Left ventricle myocardium inferior (tissue), 1 donor: ENCODE data around the gene TSSC4. TPM values are rescaled to one million over a fixed set of nuclear protein-coding genes. Genes with fewer than 3 reads are reported as not detected.

Experiments
- DNase-seq: peaks from one replicate; pipeline ENCODE4 v3.0.0-alpha.2; 2020
- H3K27ac ChIP-seq: fragments of 200-600 bp; replicated peaks from 2 replicates; pipeline ENCODE4 v1.8.0; 2021
- H3K27me3 ChIP-seq: fragments of 200-600 bp; 2 replicates; pipeline ENCODE4 v1.8.0; 2021; ENCODE audit warnings: low read depth
- H3K36me3 ChIP-seq: fragments of 200-600 bp; 2 replicates; pipeline ENCODE4 v1.8.0; 2021
- H3K4me1 ChIP-seq: fragments of 200-600 bp; 2 replicates; pipeline ENCODE4 v1.8.0; 2021
- H3K4me3 ChIP-seq: fragments of 200-600 bp; 2 replicates; pipeline ENCODE4 v1.8.0; 2021; ENCODE audit warnings: mild to moderate bottlenecking, moderate library complexity
- H3K9me3 ChIP-seq: fragments of 200-600 bp; replicated peaks from 2 replicates; pipeline ENCODE4 v1.8.0; 2021
- intact Hi-C: fragments of 100-400 bp; cut with micrococcal nuclease; formaldehyde crosslinking; loops from one replicate; pipeline ENCODE4 v1.11.0; 2022
- total RNA-seq: library from RNA; stranded (reverse); fragmentation: NEBNext Ultra II Directional; extraction: Animal tissue kit (Norgen Biotek cat#: 25700); gene quantifications from one replicate; pipeline ENCODE4 v1.2.1, GENCODE V29; 2021
- TF ChIP-seq, protein P1 (sequence below): fragments of 200-600 bp; IDR thresholded peaks from 2 replicates; pipeline ENCODE4 v1.8.0; 2021; ENCODE audit warnings: antibody characterized with exemption, mild to moderate bottlenecking, borderline replicate concordance
- donor health status: DM: no; HTN: yes; CAD: no; lungs with severe emphysema.

Gene TSSC4
- total RNA-seq, 1 donor from 2014 or later, result 31.7 TPM

DNA sequence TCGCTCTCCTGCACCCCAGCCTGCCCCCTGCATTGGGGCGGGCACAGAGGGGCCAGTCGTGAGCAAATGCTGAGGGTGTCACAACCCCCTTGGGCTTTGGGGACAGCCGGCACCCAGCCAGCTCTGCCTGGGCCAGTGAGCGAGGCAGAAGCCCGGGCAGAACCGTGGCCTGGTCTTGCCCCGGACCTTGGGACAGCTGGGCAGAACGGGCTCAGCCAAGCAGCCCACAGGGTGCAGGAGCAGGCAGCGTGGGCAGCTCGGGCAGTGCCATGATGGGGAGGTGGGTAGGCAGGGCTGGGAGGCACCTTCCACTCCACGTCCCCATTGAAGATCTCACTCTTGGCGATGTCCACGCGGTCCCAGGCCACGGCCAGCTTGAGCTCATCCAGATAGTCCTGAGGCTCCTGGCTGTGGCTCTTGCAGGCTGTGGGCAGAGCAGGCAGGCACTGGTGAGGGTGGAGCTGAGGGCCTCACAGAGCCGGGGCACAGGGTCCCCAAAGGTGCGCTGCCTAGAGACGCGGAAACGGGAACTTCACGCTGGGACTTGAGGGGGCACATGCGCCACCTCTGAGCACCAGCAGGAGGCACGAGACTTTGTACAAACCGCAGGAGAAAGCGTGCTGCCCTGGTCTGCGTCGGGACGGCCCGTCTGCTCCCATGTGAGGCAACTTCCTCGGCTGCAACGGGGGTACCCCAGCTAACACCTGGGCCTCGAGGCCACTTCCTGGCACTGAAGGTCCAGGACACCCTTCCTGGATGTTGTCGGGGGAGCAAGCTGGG, 15.2 kb downstream of the TSSC4 start:
- Histone ChIP-seq H3K4me1 (peaks cover 11% of the 10 kb centered on the region), H3K27ac (no peak overlapping the region), H3K4me3 (no peak overlapping the region), H3K36me3 (no peaks in the 10 kb centered on the region), H3K27me3 (peaks cover 4% of the 10 kb centered on the region), H3K9me3 (no peaks in the 10 kb centered on the region)
- intact Hi-C loops, result loop anchor here (10.0 kb wide), 1 partner anchor 221 kb away; no protein-coding TSS in a partner anchor
- DNase-seq, result no peak
- TF ChIP-seq, protein P1, sequence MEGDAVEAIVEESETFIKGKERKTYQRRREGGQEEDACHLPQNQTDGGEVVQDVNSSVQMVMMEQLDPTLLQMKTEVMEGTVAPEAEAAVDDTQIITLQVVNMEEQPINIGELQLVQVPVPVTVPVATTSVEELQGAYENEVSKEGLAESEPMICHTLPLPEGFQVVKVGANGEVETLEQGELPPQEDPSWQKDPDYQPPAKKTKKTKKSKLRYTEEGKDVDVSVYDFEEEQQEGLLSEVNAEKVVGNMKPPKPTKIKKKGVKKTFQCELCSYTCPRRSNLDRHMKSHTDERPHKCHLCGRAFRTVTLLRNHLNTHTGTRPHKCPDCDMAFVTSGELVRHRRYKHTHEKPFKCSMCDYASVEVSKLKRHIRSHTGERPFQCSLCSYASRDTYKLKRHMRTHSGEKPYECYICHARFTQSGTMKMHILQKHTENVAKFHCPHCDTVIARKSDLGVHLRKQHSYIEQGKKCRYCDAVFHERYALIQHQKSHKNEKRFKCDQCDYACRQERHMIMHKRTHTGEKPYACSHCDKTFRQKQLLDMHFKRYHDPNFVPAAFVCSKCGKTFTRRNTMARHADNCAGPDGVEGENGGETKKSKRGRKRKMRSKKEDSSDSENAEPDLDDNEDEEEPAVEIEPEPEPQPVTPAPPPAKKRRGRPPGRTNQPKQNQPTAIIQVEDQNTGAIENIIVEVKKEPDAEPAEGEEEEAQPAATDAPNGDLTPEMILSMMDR, result no peak

DNA sequence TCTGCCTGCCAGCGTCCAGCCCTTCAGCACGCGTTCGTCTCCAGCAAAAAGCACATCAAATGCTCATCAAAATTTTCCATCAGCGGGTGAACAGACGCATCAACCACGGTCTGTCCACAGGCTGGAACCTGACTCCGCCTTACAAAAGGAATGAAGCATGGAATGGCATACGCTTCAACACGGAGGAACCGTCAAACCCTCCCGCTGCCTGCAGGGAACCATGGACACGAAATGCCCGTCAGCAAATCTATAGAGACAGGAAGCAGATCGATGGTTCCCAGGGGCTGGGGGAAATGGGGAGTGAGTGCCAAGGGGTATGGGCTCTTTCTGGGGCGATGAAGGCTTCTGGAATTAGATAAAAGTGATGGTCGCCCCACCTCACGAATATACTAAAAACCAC, 16.2 kb downstream of the TSSC4 start:
- TF ChIP-seq, protein P1, result no peak
- Histone ChIP-seq H3K4me3 (no peak overlapping the region), H3K27me3 (peaks cover 10% of the 10 kb centered on the region), H3K9me3 (no peaks in the 10 kb centered on the region), H3K36me3 (no peaks in the 10 kb centered on the region), H3K4me1 (peaks cover 13% of the 10 kb centered on the region), H3K27ac (no peak overlapping the region)
- no peak for DNase-seq
- intact Hi-C loops, result loop anchor here (10.0 kb wide), 1 partner anchor 222 kb away; no protein-coding TSS in a partner anchor

GRCh38 chr11:2417856-2418692, 17.5 kb downstream of the TSSC4 start:
- TF ChIP-seq, protein P1, result no peak
- Histone ChIP-seq H3K9me3 (no peaks in the 10 kb centered on the region), H3K36me3 (no peaks in the 10 kb centered on the region), H3K4me3 (no peak overlapping the region), H3K27ac (no peak overlapping the region), H3K27me3 (peaks cover 22% of the 10 kb centered on the region), H3K4me1 (peaks cover 13% of the 10 kb centered on the region)
- DNase-seq, result no peak
- intact Hi-C loops, result loop anchor here (10.0 kb wide), 1 partner anchor 223 kb away; no protein-coding TSS in a partner anchor

DNA sequence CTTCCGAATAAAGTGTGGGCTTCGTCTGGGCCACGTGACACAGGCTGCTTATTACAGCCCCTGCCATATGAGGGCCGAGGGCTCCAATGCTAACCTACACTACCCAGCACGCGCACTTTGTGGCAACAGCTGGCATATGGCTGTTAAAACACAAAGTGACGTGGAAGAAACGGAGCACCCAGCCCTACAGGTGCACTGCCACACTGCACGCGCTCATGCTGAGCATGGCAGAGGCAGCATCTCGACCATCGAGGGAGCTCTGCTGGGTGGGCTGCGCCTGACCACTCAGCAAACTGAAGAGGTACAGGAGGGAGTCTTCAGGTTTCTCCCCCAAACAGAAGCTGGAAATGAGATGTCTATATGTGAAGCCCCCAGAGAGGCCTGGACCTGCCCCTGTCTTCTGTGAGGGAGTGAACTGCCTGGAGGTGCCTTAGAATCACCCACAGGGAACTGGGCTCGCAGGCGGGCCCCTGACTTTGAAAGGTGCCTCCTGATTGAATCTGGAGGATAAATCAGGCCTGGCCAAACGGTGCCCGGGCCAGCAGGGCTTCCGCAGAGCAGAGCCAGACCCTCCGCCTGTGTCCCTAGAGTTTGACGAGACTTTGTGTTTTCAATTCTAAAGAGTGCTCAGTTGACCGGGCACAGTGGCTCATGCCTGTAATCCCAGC, 18.3 kb downstream of the TSSC4 start:
- H3K27me3 ChIP-seq, result peaks cover 26% of the 10 kb centered on the region
- no peak overlapping the region for H3K27ac ChIP-seq
- DNase-seq, result no peak
- intact Hi-C loops, result loop anchor here (10.0 kb wide), 1 partner anchor 224 kb away; no protein-coding TSS in a partner anchor
- TF ChIP-seq, protein P1, result no peak
- no peaks in the 10 kb centered on the region for H3K36me3 ChIP-seq
- H3K4me3 ChIP-seq, result no peak overlapping the region
- no peaks in the 10 kb centered on the region for H3K9me3 ChIP-seq
- peaks cover 13% of the 10 kb centered on the region for H3K4me1 ChIP-seq
